Fibroblast of mammary gland (primary cell): Measurements from ENCODE around the gene JARID2.

Experiments used
- DNase-seq: peaks from one replicate; pipeline ENCODE4 v3.0.0-alpha.2; 2010; ENCODE audit warnings: low read depth
- H3K4me3 ChIP-seq: 2 replicates; pipeline ENCODE4 v1.5.1; 2011; ENCODE audit warnings: low read depth, mild to moderate bottlenecking, low read length, moderate library complexity; ENCODE audit not compliant: control insufficient read depth
- TF ChIP-seq, protein P1 (sequence below): conservative IDR thresholded peaks from 2 replicates; pipeline ENCODE4 v1.5.1; 2011; ENCODE audit warnings: low read depth, low read length, inconsistent platforms; ENCODE audit not compliant: control insufficient read depth, insufficient read depth

Gene JARID2

DNA sequence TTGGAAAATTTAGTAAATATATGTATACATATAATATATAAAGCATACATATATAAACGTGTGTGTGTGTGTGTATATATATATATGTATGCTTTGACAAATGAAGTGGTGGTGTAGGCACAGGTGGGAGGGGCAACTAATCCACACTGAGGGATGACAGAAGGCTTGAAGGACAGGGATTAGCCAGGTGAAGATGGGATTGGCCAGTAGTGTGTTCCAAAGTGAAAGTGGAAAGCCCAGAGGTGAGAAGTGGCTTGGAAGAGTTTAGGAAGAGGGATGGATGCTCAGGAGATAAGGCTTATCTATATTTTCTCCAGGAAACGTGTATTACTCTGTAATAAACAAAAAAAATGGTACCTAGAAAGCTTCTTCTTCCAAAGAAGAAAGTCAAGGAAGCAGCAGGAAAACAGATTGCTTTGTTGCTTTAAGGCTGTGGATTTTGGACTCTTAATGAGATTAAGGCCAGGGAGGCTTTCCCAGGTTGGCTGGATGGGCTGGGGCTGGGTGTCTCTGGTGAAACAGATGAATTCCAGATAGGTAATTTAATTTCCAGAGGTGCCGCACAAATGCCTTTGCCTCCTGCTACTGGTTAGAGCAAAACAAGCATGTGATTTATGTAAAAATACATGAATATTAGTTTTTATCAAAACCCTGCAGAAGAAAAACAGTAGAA is 63.9 kb downstream of the JARID2 start:
- TF ChIP-seq, protein P1, sequence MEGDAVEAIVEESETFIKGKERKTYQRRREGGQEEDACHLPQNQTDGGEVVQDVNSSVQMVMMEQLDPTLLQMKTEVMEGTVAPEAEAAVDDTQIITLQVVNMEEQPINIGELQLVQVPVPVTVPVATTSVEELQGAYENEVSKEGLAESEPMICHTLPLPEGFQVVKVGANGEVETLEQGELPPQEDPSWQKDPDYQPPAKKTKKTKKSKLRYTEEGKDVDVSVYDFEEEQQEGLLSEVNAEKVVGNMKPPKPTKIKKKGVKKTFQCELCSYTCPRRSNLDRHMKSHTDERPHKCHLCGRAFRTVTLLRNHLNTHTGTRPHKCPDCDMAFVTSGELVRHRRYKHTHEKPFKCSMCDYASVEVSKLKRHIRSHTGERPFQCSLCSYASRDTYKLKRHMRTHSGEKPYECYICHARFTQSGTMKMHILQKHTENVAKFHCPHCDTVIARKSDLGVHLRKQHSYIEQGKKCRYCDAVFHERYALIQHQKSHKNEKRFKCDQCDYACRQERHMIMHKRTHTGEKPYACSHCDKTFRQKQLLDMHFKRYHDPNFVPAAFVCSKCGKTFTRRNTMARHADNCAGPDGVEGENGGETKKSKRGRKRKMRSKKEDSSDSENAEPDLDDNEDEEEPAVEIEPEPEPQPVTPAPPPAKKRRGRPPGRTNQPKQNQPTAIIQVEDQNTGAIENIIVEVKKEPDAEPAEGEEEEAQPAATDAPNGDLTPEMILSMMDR: no peak
- no peak overlapping the region for H3K4me3 ChIP-seq
- DNase-seq: no peak

- DNase-seq: peak; percentile 55
- no peak overlapping the region for H3K4me3 ChIP-seq
- TF ChIP-seq, protein P1: no peak
Measured at GRCh38 chr6:15310680-15311079, 64.8 kb downstream of the JARID2 start.

DNA sequence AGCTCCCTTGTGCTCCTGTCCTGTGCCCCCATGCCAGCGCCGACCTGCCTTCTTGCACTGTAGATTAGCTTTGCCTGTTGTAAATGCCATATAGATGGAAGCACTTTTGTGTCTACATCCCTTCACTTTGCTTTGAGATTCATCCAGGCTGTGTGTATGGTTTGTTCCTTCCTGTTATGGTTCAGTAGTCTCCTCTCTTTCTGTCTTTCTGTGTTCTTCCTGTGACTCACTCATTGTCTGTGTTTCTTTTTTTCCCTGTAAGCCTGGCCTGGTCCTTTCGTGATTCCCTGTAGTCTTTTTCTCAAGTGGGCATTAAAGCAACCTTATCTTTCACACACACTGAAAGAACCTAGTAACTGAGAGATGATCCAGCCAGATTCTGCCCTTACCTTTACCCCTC is 66.6 kb downstream of the JARID2 start:
- H3K4me3 ChIP-seq: no peak overlapping the region
- DNase-seq: peak; percentile 43
- TF ChIP-seq, protein P1: no peak

- no peak overlapping the region for H3K4me3 ChIP-seq
- DNase-seq: no peak
- TF ChIP-seq, protein P1: no peak
Measured at GRCh38 chr6:15313367-15313766, 67.5 kb downstream of the JARID2 start.

- H3K4me3 ChIP-seq: no peak overlapping the region
- DNase-seq: no peak
- TF ChIP-seq, protein P1: no peak
Measured at GRCh38 chr6:15316754-15317153, 70.9 kb downstream of the JARID2 start.

- TF ChIP-seq, protein P1: no peak
- DNase-seq: no peak
- H3K4me3 ChIP-seq: no peak overlapping the region
Measured at GRCh38 chr6:15317251-15317650, 71.4 kb downstream of the JARID2 start.
